ENCODE data around the gene ARL6IP4.
"Not testable (repeated sequence)": the region's sequence is repeated elsewhere in the genome, so short reads cannot be mapped to it uniquely, and the experiment has no call there.

The ARL6IP4 gene

DNA sequence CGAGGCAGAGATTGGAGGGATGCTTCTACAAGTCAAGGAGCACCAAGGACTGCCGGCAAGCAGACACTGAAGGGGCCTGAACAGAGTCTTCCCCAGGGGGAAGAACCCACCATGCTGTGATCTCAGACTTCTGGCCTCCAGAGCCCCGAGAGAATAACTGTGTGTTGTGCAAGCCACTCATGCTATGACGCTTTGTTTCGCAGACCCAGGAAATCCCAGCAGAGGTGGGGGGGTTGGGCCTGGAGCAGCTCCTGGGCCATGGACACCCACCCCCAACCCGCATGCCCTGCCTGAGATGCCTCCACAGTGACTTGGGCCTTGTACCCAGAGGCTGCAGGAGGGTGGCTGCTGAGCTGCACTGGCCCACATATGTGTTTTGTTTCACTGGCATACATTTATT is 31.2 kb downstream of the ARL6IP4 start:
- H3K4me3 ChIP-seq (replicated peaks in 1 of 2; ENCODE audit: low read depth in 2 of 2, low read length in 2 of 2) = no peak overlapping the region
- DNase-seq (ENCODE audit: low read depth in 2 of 2) = peak in 1 of 2 donors; percentile 52
- TF ChIP-seq, protein P1, sequence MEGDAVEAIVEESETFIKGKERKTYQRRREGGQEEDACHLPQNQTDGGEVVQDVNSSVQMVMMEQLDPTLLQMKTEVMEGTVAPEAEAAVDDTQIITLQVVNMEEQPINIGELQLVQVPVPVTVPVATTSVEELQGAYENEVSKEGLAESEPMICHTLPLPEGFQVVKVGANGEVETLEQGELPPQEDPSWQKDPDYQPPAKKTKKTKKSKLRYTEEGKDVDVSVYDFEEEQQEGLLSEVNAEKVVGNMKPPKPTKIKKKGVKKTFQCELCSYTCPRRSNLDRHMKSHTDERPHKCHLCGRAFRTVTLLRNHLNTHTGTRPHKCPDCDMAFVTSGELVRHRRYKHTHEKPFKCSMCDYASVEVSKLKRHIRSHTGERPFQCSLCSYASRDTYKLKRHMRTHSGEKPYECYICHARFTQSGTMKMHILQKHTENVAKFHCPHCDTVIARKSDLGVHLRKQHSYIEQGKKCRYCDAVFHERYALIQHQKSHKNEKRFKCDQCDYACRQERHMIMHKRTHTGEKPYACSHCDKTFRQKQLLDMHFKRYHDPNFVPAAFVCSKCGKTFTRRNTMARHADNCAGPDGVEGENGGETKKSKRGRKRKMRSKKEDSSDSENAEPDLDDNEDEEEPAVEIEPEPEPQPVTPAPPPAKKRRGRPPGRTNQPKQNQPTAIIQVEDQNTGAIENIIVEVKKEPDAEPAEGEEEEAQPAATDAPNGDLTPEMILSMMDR (IDR thresholded peaks at IDR 0.05; ENCODE audit: low read depth, low read length) = no peak

DNA sequence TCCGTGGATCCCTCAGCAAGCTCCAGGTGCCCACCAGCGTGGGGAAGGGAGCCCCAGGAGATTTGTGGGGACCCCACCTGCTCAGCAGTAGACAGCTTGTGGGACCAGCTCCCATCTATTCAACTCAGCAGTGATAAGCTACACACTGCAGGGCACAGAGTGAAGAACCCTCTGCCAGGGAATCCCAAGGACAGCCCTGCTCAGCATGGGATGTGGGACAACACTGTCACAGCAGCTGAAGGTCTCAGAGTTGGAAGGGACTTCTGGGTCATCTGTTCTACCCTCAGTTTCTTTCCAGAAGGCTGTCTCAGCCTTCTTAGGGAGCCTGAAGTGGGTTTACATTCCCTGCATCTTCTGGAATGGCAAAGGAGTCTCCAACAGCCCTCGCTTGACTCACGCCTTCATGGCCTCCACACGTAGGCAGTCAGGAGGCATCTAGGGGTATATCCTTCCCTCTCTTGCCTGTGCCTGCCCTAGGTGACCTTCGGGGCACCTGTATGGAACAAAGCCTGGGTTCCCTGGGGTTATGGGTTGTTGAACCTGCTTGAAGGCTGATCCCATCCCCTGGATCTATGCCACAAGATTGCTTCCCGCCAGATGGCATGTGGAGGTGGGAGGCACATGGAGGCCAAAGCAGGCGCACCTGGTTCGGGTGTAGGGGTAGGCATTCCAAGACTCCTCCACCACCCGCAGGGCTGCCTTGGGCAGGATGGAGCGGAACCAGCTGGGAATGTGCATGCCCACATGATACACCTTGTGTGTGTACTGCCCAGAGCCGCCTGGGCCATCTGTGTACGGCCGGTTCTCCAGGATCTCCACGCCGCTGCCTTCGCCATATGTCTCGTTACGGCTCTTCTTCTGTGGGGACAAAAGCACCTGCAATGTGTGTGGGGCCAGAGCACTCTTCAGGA is 33.0 kb downstream of the ARL6IP4 start:
- TF ChIP-seq, protein P1 (IDR thresholded peaks at IDR 0.05; ENCODE audit: low read depth, low read length) = no peak
- DNase-seq (ENCODE audit: low read depth in 2 of 2) = no peak
- no peak overlapping the region for H3K4me3 ChIP-seq (replicated peaks in 1 of 2; ENCODE audit: low read depth in 2 of 2, low read length in 2 of 2)

DNA sequence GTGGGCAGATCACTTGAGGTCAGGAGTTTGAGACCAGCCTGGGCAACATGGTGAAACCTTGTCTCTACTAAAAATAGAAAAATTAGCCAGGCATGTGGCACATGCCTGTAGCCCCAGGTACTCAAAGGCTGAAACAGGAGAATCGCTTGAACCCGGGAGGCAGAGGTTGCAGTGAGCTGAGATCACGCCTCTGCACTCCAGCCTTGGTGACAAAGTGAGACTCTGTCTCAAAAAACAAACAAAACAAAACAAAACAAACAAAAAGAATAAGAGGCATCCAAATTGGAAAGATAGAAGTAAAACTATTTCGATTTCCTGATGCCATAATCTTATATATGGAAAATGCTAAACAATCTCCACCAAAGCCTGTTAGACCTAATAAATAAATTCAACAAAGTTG is 34.0 kb downstream of the ARL6IP4 start:
- not testable (repeated sequence) for H3K4me3 ChIP-seq (replicated peaks in 1 of 2; ENCODE audit: low read depth in 2 of 2, low read length in 2 of 2); DNase-seq (ENCODE audit: low read depth in 2 of 2)

DNA sequence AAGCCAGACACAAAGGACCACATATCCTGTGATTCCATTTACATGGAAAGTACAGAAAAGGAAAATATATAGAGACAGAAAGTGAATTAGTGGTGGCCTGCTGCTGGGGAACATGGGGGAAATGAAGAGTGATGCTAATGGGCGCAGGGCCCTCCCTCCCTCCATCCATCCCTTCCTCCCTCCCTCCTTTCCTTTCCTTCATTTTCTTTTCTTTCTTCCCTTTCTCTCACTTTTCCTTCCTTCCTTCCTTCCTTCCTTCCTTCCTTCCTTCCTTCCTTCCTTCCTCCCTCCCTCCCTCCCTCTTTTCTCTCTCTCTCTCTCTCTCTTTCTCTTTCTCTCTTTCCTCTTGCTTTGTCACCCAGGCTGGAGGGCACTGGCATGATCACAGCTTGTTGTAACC is 37.3 kb downstream of the ARL6IP4 start:
- H3K4me3 ChIP-seq (replicated peaks in 1 of 2; ENCODE audit: low read depth in 2 of 2, low read length in 2 of 2) = no peak overlapping the region
- TF ChIP-seq, protein P1 (IDR thresholded peaks at IDR 0.05; ENCODE audit: low read depth, low read length) = no peak
- DNase-seq (ENCODE audit: low read depth in 2 of 2) = no peak

DNA sequence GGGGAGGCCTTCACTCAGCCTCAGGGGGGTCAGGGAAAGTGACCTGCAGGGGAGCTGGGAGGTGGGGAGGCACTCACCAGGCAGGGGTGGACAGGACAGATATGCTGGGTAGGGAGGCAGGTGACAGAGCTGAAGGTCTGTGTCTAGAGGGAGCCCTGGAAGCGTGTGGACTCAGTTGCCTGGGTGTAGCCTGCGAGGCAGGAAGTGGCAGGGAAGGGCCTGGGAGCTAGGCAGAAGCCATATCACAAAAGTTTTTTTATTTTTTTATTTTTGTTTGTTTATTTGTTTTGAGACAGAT is 39.3 kb downstream of the ARL6IP4 start:
- no peak for DNase-seq (ENCODE audit: low read depth in 2 of 2)
- TF ChIP-seq, protein P1 (IDR thresholded peaks at IDR 0.05; ENCODE audit: low read depth, low read length) = no peak
- no peak overlapping the region for H3K4me3 ChIP-seq (replicated peaks in 1 of 2; ENCODE audit: low read depth in 2 of 2, low read length in 2 of 2)

DNA sequence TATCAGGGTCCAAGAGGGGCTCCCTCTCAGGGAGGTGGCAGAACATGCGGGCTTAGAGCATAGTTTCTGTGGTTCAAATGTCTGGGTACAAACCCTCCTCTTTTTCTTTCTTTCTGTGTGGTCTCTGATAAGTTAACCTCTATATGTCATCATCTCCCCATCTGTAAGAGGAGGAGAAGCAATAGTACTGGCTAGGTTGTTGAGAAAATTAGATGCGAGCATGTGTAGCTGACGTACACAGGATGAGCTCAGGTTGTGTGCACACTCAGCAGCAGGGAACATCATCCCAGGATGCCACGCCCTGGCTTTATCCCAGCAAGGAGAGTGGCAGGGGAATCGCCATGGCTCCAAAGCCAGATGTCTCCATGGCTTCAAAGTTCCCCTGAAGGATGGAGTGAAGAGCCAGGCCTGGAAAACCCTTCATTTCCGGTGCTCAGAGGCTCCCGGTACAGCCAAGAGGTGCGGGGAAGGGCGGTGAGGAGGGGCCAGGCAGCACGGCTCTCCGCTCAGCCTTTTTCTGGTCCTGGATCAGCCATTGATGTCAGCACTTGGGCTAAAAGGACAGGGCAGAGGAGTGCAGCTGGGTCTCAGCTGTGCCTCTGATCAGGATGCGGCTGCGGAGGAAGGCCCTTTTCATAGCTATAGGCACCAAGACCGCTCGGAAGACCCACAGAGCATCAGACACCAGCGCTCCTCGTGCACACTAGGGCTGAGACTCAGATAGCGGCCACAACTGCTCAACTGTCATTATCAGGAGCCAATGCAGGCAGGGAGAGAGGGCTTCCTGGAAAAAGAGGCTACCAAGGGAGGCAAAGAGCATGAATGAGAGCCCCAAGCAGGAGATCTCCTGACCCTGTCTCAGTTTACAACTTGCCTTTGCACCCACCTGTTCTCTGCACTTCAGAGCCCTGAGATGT is 41.5 kb downstream of the ARL6IP4 start:
- H3K4me3 ChIP-seq (replicated peaks in 1 of 2; ENCODE audit: low read depth in 2 of 2, low read length in 2 of 2) = no peak overlapping the region
- TF ChIP-seq, protein P1 (IDR thresholded peaks at IDR 0.05; ENCODE audit: low read depth, low read length) = no peak
- DNase-seq (ENCODE audit: low read depth in 2 of 2) = no peak

DNA sequence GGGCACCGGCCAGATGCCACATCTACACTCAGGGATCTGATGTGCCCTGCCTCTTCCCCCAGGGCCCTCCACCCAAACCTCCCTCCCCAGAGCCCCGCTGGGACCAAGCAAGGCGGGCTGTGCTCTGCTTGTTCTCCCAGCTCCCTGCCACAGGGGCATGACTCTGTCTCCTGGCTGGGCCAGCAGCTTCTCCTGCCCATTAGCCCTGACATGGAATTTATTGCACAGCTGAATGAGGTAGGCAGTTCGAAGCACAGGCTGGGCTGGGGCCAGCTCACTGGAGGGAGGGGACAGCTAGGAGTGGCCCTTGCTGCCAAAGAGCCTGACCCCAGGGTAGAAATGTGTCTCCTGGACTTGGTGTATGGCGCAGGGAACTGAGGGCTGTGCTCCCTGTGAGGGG is 42.4 kb downstream of the ARL6IP4 start:
- TF ChIP-seq, protein P1 (IDR thresholded peaks at IDR 0.05; ENCODE audit: low read depth, low read length) = no peak

More for the DNA sequence above, 42.4 kb downstream of the ARL6IP4 start:
- H3K4me3 ChIP-seq (replicated peaks in 1 of 2; ENCODE audit: low read depth in 2 of 2, low read length in 2 of 2) = no peak overlapping the region
- no peak for DNase-seq (ENCODE audit: low read depth in 2 of 2)
